Colon (tissue), 2 donors: Measurements from ENCODE around the gene STX7.
A peak's percentile ranks its signal among the peaks of the same experiment; 100 is the strongest.
"Not testable (repeated sequence)": the region's sequence is repeated elsewhere in the genome, so short reads cannot be mapped to it uniquely, and the experiment has no call there.

Experiments used
- FAIRE-seq: peaks from 2 replicates; lab custom pipeline; 2012; peaks lifted over from hg19 to GRCh38; lab: Jason Lieb, UNC
- donor health status: control.
- donor health status: control.

The STX7 gene

GRCh38 chr6:132512638-132513632 is at the start of gene STX7:
Gene STX7 (minus strand): TSS chr6:132513116. CDS start chr6:132503530, 9,586 bp downstream.
- FAIRE-seq = no peak

- not testable (repeated sequence) for FAIRE-seq
These were observed 47.2 kb upstream of the STX7 start for GRCh38 chr6:132560087-132560486.

- no peak for FAIRE-seq
These were observed 39.5 kb upstream of the STX7 start, which contains the start of gene TAAR8 for GRCh38 chr6:132552372-132552771. Gene TAAR8 (plus strand): TSS chr6:132552672. CDS start chr6:132552693, 21 bp downstream.

GRCh38 chr6:132551214-132551613 is 38.3 kb upstream of the STX7 start:
- no peak for FAIRE-seq

DNA sequence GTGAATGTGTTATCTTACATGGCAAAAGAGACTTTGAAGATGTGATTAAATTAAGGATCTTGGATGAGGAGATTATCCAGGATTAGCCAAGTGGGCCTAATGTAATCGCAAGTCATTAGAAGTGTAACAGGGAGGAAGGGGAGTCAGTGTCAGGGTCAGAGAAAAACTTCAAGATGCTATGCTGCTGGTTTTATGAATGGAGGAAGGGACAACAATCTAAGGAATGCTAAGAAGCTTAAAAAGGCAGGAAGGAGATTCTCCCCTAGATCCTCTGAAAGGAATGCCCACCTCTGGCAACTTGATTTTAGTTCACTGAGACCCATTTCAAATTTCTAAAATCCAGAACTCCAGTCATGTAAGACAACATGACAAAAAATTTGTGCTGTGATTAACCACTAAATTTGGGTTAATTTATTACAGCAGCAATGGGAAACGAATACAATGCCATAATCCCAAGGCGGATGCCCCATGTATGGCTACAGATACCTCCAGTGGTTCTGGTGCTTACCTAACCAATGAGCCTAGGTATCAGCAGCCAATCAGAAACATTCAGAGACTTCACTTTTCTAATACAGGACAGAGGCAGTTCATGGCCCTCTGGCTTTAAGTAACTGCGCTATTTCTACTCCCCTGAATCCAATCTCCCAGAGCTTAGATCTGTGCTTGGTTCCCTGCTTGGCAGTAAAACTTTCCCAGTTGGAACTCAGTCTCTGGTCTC is 36.0 kb upstream of the STX7 start:
- FAIRE-seq = no peak

DNA sequence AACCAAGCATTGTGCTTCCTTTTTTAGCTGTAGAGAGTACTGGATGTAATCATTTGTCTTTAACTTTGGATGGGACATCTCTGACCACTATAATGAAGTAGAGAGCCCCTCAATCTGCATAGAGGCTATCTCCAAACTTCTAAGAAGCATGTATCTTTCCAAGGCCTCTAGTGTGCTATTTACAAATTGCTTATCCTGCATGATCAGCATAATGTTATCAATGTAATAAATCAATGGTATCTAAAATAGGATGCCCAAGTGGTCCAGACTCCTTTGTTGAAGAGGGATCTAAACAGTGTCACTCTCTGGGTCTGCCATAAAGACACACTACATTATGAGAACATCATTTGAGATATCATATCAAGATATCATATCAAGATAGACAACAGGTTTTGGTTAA is 31.9 kb upstream of the STX7 start:
- no peak for FAIRE-seq

- no peak for FAIRE-seq
These were observed 25.1 kb upstream of the STX7 start, which contains the start of gene TAAR9 for GRCh38 chr6:132537977-132538376. Gene TAAR9 (plus strand): TSS chr6:132538277. CDS start chr6:132538290, 13 bp downstream.

- FAIRE-seq = no peak
These were observed 24.2 kb upstream of the STX7 start for GRCh38 chr6:132537145-132537544.

- FAIRE-seq = not testable (repeated sequence)
These were observed 21.6 kb upstream of the STX7 start for GRCh38 chr6:132534546-132534945.

- peak; percentile 94 for FAIRE-seq
These were observed 17.5 kb upstream of the STX7 start for GRCh38 chr6:132530293-132530974.

DNA sequence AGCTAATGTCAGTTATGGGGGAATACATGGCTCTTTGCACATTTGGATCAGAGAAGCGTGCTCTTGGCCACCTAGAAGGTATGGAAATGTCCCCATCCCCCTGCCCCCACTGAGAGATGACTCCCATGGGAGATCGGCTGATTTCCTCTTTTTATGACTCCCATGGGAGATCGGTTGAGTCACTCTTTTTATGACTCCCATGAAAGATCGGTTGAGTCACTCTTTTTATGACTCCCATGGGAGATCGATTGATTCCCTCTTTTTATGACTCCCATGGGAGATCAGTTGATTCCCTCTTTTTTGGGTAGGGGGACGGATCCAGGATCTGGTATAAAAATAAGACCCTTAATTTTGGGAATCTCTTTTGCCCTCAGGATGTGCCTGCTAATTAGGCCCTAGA is 14.9 kb upstream of the STX7 start:
- FAIRE-seq = no peak

GRCh38 chr6:132526461-132526860 is 13.5 kb upstream of the STX7 start:
- FAIRE-seq = no peak

- FAIRE-seq = no peak
These were observed 12.9 kb upstream of the STX7 start for GRCh38 chr6:132525866-132526265.

DNA sequence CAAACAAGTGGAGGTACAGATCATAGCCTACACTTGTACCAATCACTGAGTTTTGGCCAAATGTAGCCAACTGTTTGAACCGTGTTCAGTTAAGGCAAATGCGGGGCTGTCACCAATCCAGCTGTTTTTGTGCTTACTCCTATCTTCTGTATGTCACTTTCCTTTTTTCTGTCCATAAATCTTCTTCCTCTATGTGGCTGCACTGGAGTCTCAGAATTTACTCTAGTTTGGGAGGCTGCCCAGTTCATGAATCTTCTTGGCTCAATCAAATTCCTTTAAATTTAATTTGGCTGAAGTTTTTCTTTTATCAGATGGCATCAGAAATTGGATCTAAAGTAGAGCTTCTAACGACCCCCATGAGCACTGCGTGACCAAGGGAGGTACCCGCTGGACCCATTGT is 11.7 kb upstream of the STX7 start:
- FAIRE-seq = no peak

- FAIRE-seq = no peak
These were observed 8.0 kb upstream of the STX7 start for GRCh38 chr6:132520953-132521352.

DNA sequence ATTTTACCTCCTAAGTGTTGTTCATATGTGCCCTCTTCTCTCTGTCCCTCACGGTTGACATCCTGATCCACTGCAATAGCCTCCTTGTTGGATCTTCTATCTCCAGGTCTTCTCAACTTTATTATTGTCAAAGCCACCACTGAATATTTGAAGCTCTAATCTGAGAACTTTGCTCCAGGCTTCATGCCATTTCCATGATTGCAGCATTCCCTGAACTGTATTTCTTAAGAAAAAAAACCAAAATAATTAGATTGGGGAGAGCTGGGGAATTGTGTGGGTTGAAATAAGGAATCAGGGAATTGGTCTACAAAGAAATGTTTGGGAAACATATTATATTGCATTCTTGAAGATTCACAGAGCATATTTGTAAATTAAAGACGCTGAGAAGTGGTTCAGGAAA is 2.5 kb upstream of the STX7 start:
- no peak for FAIRE-seq

DNA sequence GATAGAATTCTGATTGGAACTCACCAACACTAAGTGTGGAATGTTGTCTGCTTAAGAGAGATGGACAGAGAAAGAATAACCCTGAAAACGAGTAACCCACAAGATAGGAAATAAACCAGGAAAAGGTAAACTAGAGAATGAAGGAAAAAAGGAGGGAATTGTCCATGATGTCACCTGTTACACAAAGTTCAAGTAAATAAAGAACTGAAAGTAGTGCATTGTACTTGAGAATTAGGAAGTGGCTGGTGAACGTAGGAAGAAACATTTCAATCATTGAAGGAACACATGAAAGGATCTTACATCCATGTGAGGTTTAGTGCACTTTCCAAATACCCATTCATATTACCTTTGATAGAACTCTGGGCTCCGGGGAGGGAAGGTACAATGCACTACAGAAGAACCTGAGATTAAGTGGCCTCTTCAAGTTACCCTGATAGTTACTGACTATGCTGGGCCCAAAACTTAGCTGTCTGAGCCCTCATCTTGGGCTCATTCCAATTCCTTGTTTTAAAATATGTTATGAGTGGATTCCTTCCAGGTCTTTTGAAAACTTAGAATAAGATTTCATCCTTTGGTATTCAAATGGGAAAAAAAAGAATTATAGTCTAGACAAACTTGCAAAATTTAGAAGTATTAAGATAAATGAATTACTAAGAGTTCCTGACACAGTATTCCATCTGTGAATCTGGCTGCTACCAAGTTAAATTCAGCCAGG is 1.1 kb upstream of the STX7 start:
- FAIRE-seq = no peak

DNA sequence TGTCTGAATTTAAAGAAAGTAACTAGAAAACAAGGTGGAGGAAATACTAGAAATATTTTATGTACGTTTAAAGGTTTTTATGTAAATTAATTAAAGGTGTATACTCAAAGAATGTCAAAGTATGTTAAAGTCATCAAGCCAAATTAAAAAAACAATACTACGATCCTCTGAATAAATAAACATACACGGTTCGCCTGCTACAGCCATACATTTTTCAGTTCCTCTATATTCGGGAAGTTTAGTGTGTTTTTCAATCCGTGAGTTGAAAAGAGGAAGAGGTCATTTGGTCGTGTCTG is 626 bp downstream of the STX7 start:
- FAIRE-seq = peak; percentile 74

DNA sequence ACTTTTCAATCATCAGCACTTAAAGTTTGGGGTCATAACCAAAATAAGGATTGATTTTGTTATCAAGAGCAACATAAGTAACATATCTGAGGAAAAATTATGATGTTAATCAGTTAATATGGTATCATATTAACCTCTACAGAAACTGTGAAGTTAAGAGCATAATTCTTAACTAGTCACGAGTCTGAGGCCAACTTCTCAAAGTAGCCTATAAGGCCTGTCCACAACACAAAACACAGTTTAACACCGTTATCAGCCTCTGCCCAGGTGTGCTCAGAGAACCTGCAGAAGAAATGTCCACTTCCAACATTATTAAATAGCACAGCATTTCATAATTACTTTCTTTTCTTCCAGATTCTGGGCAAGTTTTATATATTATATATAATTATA is 1.1 kb downstream of the STX7 start:
- FAIRE-seq = no peak

DNA sequence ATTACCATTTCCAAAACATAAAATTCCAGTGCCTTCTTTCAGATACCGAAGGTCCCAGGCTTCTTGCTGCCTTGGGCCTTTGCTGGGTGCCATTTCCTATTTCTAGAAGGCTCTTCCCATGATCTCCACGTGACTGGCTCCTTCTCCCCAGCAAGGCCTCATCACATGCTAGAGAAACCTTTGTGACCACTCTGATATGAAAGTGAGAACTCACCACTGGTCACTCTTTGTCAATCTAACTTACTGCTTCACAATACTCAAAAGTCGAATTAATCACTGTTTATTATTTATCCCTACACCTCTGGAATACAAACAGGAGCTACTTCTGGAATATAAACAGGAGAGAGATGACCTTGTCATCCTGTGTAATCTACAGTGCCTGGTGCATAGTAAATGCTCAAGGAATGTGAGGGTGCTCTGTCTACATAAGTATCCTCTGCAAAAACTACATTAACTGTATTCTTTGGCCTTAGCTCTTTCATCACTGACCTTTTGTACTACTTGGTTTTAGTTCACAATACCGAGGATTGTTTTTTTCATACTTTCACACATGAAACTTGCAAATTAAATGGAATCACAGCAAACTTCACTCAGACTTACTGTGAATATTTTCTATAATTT is 1.6 kb downstream of the STX7 start:
- no peak for FAIRE-seq
